ENCODE measurements around the gene IL34. TPM values are rescaled to one million over a fixed set of nuclear protein-coding genes. Genes with fewer than 3 reads are reported as not detected.

Gene IL34
- total RNA-seq, 1 donor from 2014 or later: 0.47 TPM

GRCh38 chr16:70656712-70657263 lies 10.4 kb downstream of the IL34 start:
- Mint-ChIP-seq H3K27ac (ENCODE audit: unreplicated experiment) (no peak overlapping the region), H3K36me3 (ENCODE audit: low read depth) (no peaks in the 10 kb centered on the region), H3K9me3 (no peaks in the 10 kb centered on the region), H3K4me3 (no peak overlapping the region), H3K4me1 (peaks cover 6% of the 10 kb centered on the region), H3K27me3 (ENCODE audit: low read depth) (no peaks in the 10 kb centered on the region)
- no peak for TF ChIP-seq CTCF (conservative IDR thresholded peaks at IDR 0.05)
- DNase-seq (ENCODE audit: low read depth, low spot score): no peak

- Mint-ChIP-seq H3K36me3 (ENCODE audit: low read depth) (no peaks in the 10 kb centered on the region), H3K27ac (ENCODE audit: unreplicated experiment) (no peak overlapping the region), H3K27me3 (ENCODE audit: low read depth) (no peaks in the 10 kb centered on the region), H3K4me3 (no peak overlapping the region), H3K4me1 (peaks cover 6% of the 10 kb centered on the region), H3K9me3 (no peaks in the 10 kb centered on the region)
- no peak for DNase-seq (ENCODE audit: low read depth, low spot score)
- TF ChIP-seq CTCF (conservative IDR thresholded peaks at IDR 0.05): no peak
Measured at GRCh38 chr16:70657956-70658355, 11.6 kb downstream of the IL34 start.

GRCh38 chr16:70658921-70659320 lies 12.6 kb downstream of the IL34 start:
- no peaks in the 10 kb centered on the region for H3K36me3 Mint-ChIP-seq (ENCODE audit: low read depth)
- no peak overlapping the region for H3K27ac Mint-ChIP-seq (ENCODE audit: unreplicated experiment)
- H3K4me3 Mint-ChIP-seq: no peak overlapping the region

DNA sequence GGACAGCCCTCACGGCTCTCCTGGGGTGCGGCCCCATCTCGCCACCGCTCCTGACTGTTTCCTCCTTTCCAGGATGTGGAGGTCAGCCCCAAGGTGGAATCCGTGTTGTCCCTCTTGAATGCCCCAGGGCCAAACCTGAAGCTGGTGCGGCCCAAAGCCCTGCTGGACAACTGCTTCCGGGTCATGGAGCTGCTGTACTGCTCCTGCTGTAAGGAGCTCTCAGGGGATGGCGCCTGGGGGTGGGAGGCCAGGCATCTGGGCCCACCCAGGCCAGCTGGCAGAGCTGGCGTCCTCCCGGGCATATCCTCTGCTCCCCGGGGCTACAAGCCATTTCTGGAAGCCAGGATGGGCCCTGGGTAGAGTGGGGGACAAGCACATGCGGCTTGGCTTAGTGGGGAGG lies 13.2 kb downstream of the IL34 start:
- no peak for TF ChIP-seq CTCF (conservative IDR thresholded peaks at IDR 0.05)
- Mint-ChIP-seq H3K4me3 (no peak overlapping the region), H3K9me3 (no peaks in the 10 kb centered on the region), H3K4me1 (no peaks in the 10 kb centered on the region), H3K36me3 (ENCODE audit: low read depth) (no peaks in the 10 kb centered on the region), H3K27ac (ENCODE audit: unreplicated experiment) (no peak overlapping the region), H3K27me3 (ENCODE audit: low read depth) (no peaks in the 10 kb centered on the region)
- no peak for DNase-seq (ENCODE audit: low read depth, low spot score)

More at GRCh38 chr16:70658921-70659320, 12.6 kb downstream of the IL34 start:
- no peaks in the 10 kb centered on the region for H3K27me3 Mint-ChIP-seq (ENCODE audit: low read depth)
- TF ChIP-seq CTCF (conservative IDR thresholded peaks at IDR 0.05): no peak
- H3K4me1 Mint-ChIP-seq: peaks cover 1% of the 10 kb centered on the region
- DNase-seq (ENCODE audit: low read depth, low spot score): no peak
- H3K9me3 Mint-ChIP-seq: no peaks in the 10 kb centered on the region

- TF ChIP-seq CTCF (conservative IDR thresholded peaks at IDR 0.05): no peak
- no peak overlapping the region for H3K4me3 Mint-ChIP-seq
- no peaks in the 10 kb centered on the region for H3K4me1 Mint-ChIP-seq
- no peak for DNase-seq (ENCODE audit: low read depth, low spot score)
- no peaks in the 10 kb centered on the region for H3K9me3 Mint-ChIP-seq
- H3K36me3 Mint-ChIP-seq (ENCODE audit: low read depth): no peaks in the 10 kb centered on the region
- H3K27ac Mint-ChIP-seq (ENCODE audit: unreplicated experiment): no peak overlapping the region
- no peaks in the 10 kb centered on the region for H3K27me3 Mint-ChIP-seq (ENCODE audit: low read depth)
Measured at GRCh38 chr16:70659953-70660671, 13.8 kb downstream of the IL34 start.

All from neural crest cell (in vitro differentiated cells).